ENCODE data around the gene STAM.

DNA sequence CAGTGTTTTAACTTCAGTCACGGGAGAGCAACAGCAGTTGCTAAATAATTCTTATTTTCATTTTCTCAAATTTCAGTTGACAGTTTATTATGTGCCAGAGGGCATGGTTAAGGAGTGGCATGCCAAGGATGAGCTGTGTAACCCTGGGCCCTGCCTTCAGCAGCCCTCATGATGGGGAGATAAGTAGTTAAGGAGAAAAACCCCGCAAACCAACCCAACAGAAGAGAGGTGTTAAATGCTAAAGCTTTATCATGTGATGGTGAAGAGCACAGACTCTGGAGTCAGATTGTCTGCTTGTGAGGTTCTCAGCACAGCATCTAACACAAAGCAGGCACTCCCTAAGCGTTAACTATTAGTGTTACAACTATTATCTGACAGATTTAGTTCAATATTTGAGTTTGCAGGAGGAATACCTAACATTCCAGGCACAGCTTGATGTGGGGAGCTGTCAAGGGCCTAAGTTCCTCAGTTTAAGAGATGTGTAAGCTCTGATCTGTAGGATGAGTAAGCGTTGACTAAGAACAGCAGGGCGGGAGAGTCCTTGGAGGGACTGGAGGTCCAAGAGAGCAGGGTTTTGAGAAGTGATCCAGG, 29.6 kb downstream of the STAM start:
- TF ChIP-seq, protein P1, sequence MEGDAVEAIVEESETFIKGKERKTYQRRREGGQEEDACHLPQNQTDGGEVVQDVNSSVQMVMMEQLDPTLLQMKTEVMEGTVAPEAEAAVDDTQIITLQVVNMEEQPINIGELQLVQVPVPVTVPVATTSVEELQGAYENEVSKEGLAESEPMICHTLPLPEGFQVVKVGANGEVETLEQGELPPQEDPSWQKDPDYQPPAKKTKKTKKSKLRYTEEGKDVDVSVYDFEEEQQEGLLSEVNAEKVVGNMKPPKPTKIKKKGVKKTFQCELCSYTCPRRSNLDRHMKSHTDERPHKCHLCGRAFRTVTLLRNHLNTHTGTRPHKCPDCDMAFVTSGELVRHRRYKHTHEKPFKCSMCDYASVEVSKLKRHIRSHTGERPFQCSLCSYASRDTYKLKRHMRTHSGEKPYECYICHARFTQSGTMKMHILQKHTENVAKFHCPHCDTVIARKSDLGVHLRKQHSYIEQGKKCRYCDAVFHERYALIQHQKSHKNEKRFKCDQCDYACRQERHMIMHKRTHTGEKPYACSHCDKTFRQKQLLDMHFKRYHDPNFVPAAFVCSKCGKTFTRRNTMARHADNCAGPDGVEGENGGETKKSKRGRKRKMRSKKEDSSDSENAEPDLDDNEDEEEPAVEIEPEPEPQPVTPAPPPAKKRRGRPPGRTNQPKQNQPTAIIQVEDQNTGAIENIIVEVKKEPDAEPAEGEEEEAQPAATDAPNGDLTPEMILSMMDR (IDR thresholded peaks at IDR 0.05) = no peak
- no peak for TF ChIP-seq POLR2A (IDR thresholded peaks at IDR 0.05)
